ENCODE data around the gene TMX2.

GRCh38 chr11:57704932-57705331 is 7.5 kb upstream of the TMX2 start:
- TF ChIP-seq POLR2A (IDR thresholded peaks at IDR 0.05) = no peak
- no peak for TF ChIP-seq CTCF (IDR thresholded peaks at IDR 0.05)
- no peak for TF ChIP-seq POLR2AphosphoS5 (IDR thresholded peaks at IDR 0.05)
